Retinal pigment epithelial cell (primary cell): Measurements from ENCODE around the gene THRA.

Experiments
- DNase-seq: peaks from one replicate; pipeline ENCODE4 v3.0.0-alpha.2; 2010; ENCODE audit warnings: low read depth
- H3K4me3 ChIP-seq: 2 replicates; pipeline ENCODE4 v1.5.1; 2011; ENCODE audit warnings: mild to moderate bottlenecking, low read length, control low read depth, moderate library complexity
- CTCF ChIP-seq: conservative IDR thresholded peaks from 2 replicates; pipeline ENCODE4 v1.5.1; 2011; ENCODE audit warnings: low read depth, low read length, control low read depth, inconsistent platforms

Gene THRA

GRCh38 chr17:40062329-40063186, at the start of gene THRA:
TSS of gene THRA (plus strand) at chr17:40062965. CDS start at chr17:40074489, 11,524 bp downstream.
- peak; percentile 5 for TF ChIP-seq CTCF
- peak within 1 kb of the TSS; percentile 85 for H3K4me3 ChIP-seq
- no peak for DNase-seq

GRCh38 chr17:40014375-40014980, 48.3 kb upstream of the THRA start:
- no peak for DNase-seq
- no peak overlapping the region for H3K4me3 ChIP-seq
- TF ChIP-seq CTCF, result no peak

- TF ChIP-seq CTCF, result no peak
- no peak within 1 kb of the TSS for H3K4me3 ChIP-seq
Observed at GRCh38 chr17:40015005-40015997, 47.5 kb upstream of the THRA start, which contains the start of gene CSF3. TSS of gene CSF3 (plus strand) at chr17:40015440. CDS start at chr17:40015475, 35 bp downstream.

GRCh38 chr17:40015998-40016985, 46.5 kb upstream of the THRA start:
- TF ChIP-seq CTCF, result no peak
- no peak overlapping the region for H3K4me3 ChIP-seq
- no peak for DNase-seq

More at GRCh38 chr17:40015005-40015997, 47.5 kb upstream of the THRA start, which contains the start of gene CSF3:
- no peak for DNase-seq

- no peak overlapping the region for H3K4me3 ChIP-seq
- no peak for TF ChIP-seq CTCF
- no peak for DNase-seq
Observed at GRCh38 chr17:40017422-40018080, 45.2 kb upstream of the THRA start.
